NCI-H1694 (cell line): ENCODE data around the gene MTIF2.
"Not testable (repeated sequence)": the region's sequence is repeated elsewhere in the genome, so short reads cannot be mapped to it uniquely, and the experiment has no call there.

Experiments
- DNase-seq: peaks from one replicate; lab custom pipeline; 2025; lab: John Stamatoyannopoulos, UW

Gene MTIF2, protein sequence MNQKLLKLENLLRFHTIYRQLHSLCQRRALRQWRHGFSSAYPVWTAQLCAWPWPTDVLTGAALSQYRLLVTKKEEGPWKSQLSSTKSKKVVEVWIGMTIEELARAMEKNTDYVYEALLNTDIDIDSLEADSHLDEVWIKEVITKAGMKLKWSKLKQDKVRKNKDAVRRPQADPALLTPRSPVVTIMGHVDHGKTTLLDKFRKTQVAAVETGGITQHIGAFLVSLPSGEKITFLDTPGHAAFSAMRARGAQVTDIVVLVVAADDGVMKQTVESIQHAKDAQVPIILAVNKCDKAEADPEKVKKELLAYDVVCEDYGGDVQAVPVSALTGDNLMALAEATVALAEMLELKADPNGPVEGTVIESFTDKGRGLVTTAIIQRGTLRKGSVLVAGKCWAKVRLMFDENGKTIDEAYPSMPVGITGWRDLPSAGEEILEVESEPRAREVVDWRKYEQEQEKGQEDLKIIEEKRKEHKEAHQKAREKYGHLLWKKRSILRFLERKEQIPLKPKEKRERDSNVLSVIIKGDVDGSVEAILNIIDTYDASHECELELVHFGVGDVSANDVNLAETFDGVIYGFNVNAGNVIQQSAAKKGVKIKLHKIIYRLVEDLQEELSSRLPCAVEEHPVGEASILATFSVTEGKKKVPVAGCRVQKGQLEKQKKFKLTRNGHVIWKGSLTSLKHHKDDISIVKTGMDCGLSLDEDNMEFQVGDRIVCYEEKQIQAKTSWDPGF

DNA sequence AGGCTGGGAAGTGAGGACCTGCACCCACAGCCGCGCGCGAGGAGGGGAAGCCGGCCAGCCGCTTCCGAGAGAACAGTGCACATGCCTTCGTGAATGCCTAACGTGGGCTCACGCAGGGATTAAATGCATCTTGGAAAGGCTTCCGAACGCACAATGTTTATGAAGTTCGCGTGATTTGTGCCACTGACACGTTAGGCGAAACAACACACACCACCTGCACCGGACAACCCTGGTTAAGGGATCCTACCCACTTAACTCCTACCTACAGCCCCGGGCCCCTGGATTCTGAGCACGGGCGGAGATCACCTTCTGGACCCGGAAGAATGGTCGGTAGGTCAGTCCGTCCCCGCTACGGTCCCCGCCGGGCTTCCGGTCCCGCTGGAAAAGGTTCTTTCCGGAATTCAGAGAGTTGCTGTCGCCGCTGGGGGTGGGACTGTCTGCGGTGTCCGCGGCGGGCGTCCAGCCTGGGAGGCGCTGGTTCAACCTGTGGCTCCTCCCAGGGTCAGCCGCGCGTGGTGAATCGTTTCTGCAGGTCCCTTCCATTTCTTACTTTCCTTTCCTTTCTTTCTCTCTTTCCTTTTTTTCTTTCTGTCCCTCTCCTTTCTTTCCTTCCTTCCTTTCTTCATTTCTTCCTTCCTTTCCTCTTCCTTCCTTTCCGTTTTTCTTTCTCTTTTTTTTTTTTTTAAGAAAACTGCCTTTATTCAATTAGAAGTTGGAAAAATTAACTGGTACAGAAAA is at the start of gene MTIF2:
Gene MTIF2, minus strand, starts transcription at position 325 of the 738 bp plus-strand sequence. CDS start 5,373 bp downstream, outside the sequence.
- peak; percentile 89 for DNase-seq

DNA sequence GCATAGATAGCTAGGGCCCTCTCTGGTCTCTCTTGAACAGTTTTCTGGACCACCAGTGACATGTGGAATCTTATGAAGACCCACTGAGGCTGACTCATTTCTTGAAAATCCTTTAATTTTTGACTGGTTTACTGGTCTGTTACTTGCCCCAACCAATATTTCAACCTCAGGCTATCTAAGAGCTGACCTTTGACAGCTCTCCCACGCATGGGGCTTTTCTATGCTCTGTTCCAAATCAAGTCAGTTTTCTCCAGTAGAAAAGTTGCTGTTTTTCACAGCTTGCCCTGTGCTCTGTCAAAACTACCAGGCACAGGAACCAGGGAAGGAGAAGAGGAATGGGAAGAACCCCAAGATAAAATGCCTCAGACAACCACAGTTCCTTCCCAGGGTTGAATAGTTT is 46.0 kb upstream of the MTIF2 start:
- DNase-seq: no peak

DNA sequence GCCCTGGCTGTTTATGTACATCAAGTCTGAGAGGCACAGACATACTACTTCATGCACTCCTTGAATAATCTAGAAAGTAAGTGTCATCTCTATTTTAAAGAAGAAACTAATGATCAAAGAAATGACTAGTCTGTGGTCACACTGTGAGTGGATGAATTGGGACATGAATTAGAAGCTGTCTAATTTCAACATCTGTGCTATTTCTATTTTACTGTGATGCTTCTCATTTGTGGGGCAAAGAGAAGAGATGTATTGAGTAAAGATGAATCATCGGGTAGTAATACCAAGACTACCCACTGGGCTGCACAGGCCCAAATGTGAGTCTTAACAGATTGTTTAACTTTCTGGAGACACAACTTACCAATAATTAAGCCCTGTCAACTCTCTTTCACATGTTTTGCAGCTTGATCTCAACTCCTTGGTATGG is 42.4 kb upstream of the MTIF2 start:
- DNase-seq: no peak

DNA sequence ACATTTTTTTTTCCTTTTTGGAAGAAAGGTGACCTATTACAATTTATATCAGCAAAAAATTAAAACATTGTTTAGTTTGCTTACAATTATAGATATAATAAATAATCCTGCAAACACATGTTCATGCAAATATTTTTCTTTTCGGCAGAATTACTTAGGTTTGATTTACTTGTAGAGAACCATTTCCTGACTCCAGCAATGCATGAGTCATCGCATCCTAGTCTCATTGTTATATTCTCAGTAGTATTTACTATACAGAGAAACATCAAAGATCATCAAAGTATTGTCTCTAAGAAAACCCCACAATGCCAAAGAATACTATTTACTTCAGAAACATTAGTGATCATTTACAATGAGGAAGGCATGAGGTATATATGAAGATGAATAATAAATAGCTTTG is 40.4 kb upstream of the MTIF2 start:
- DNase-seq: no peak

DNA sequence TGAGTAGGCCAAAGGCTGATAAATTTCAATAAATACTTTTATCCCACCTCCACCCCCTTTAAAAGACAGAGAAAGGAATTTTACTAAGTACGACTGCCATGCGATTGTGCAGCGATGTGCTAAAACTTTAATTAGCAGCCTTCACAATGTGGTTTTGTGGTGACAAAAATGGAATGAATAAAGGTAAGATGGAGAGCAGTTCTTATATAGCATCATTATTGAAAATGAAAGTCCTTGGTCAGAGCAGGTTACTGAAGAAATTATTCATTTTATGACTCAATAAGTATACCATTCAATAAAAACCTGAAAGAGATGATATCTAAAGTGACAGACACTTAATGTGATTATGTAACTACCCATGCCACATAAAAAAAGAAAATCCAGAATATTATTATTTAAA is 33.2 kb upstream of the MTIF2 start:
- DNase-seq: no peak

DNA sequence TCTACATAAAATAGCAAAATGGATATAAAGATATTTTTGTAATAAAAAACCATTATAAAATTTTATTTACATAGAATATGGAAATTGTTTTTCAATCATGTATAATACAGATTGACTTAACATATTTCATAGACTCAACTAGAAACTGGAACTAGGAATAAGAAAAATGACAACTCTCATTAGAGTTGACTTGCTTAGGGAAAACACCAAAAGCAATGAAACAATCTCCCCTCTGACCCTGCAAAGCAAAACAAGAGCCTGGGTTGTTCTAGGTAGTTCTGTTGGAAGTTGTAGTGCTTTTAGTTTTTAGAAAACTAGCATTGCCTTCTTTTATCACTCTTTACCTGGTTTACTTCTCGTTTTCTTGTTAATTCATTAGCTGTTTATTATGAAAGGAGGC is 32.2 kb upstream of the MTIF2 start:
- no peak for DNase-seq

DNA sequence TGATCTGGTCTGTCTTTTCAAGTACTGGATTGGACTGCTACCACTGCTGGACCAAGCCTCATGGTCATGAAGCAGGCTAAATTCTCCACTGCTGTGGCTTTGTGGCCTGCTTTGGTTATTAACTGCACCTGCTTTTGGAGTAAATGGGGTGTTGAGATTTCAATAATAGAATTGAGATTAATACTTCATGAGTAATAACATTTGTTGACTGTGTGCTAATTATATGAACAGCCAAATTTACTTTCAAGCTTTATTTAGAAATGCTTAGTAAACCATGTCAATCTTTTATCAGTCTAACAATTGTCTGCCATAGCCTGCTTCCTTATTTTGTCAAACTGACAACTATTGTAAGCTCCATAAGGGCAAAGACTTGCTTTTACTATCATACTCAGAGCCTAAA is 27.4 kb upstream of the MTIF2 start:
- no peak for DNase-seq

DNA sequence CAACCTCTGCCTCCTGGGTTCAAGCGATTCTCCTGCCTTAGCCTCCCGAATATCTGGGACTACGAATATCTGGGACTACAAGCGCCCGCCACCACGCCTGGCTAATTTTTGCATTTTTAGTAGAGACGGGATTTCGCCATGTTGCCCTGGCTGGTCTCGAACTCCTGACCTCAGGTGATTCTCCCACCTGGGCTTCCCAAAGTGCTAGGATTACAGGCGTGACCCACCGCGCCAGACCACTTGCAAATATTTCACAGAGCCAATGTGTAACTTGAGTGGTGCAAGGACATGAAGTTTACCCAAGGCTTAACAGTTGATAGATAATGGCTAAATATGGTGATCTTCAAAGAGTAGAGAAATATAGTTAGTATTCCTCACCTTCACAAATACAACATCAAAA is 14.1 kb upstream of the MTIF2 start:
- DNase-seq: no peak

DNA sequence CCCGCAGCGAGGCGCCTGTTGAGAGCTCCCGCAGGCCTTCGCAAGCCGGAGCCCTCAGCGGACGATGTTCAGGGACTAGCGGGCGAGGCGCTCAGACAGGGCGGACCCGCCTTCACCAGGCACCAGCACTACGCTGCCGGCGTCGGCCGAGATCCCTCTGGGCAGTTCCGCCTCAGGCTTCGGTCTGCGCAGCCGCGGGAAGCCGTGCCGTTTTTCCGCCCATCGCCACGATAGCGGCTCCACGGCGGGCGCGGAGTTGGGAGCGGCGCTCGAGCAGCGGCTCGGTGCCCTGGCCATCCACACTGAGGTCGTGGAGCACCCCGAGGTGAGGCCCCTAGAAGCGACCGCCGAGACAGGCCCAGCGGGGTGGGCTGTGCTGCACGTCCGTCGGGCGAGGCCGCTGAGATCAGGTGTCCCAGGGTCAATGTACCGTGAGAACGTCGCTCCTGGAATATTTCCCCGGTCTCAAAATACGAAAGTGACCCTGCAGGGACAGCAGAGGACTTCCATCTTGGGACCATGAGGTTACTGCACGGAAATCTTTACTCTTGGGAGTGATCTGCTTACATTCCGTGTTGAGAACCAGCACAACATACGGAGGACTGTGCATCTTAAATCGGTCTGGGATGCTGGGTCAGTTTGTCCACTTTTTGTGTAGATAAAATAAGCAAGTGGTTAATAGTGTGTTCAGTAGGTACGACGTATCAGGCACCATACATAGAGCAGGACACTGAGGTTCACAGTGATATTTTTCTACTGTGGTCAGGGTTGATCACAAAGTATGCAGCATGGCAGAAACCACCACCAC is 13.3 kb upstream of the MTIF2 start:
- peak; percentile 56 for DNase-seq

DNA sequence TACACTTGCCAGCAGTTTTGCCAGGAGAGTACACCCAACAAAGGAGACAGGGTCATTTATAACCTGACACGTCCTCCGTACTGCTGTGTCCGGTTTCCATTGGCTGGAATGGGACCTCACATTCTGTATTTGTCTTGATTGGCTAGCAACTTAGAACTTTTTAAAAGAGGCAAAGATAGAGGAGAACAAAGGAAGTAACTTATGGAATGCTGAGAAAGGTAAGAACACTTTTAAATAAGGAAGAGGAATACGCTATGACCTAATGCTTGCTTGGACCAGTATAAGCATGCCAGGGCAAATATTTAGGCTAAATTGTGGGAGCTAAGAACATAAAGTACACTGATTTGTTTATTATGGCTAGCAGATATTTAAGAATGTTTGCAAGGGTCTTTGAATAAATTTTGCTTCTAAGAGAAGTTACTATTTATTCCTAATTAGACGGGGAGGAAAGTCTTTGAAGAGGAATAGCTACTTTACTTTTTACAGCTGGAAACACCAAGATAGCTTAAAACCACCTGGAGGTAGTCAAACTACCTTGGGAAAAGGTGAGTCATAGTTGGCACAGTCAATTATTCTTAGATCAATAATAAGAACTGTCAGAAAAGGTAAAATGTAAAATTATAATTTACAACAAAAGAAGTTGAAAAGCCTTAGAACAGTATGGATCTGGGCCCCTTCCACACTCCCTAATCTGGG is 12.0 kb upstream of the MTIF2 start:
- DNase-seq: not testable (repeated sequence)

DNA sequence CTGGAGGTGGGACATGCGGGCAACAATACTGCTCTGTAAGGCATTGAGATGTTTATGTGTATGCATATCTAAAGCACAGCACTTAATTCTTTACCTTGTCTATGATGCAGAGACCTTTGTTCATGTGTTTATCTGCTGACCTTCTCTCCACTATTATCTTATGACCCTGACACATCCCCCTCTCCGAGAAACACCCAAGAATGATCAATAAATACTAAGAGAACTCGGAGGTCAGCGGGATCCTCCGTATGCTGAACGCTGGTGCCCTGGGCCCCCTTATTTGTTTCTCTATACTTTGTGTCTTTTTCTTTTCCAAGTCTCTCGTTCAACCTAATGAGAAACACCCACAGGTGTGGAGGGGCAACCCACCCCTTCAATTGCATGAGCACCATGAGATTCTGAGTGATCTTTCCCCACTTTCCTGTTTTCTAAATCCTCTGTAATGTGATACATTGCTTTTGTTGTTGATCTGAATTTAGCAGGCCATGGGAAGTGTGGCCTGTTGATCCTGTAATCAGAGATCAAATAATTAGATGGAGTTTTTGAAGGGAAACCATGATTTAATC is 10.9 kb upstream of the MTIF2 start:
- DNase-seq: not testable (repeated sequence)

DNA sequence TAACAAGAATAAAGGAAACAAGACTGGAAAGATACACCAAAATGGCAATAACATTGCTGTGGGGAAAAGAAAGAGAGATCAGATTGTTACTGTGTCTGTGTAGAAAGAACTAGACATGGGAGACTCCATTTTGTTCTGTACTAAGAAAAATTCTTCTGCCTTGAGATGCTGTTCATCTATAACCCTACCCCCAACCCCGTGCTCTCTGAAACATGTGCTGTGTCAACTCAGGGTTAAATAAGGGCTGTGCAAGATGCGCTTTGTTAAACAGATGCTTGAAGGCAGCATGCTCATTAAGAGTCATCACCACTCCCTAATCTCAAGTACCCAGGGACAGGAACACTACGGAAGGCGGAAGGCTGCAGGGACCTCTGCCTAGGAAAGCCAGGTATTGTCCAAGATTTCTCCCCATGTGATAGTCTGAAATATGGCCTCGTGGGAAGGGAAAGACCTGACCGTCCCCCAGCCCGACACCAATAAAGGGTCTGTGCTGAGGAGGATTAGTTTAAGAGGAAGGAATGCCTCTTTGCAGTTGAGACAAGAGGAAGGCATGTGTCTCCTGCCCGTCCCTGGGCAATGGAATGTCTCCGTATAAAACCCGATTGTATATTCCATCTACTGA is 10.3 kb upstream of the MTIF2 start:
- not testable (repeated sequence) for DNase-seq

DNA sequence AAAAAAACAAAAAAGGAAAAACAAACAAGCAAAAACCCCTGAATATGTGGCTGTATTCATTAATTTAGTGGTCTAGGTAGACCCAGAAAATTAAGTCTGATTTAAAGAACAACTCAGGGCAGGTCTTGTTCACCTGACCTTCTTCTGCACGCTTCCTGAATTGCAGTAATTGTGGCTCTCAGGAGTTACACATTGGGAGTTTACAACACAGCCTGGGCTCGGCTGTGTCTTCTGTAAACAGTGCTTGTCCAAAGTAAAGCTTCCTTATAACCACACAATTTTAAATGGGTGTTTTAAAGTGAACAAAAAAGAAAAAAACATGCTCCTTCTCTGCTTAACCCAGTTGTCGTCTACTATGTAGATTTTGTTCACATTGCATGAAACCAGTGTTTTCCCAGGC is 8.3 kb upstream of the MTIF2 start:
- DNase-seq: no peak

DNA sequence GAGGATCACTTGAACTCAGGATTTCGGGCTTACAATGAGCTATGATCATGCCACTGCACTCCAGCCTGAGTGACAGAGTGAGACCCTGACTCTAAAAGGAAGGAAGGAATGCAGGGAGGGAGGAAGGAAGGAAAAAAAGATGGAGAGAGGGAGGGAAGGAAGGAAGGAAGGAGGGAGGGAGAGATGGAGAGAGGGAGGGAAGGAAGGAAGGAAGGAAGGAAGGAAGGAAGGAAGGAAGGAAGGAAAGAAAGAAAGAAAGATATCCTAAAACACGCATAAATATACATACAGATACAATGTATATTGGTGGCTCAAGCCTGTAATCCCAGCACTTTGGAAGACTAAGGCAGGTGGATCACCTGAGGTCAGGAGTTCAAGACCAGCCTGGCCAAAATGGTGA is 5.3 kb upstream of the MTIF2 start:
- DNase-seq: not testable (repeated sequence)

DNA sequence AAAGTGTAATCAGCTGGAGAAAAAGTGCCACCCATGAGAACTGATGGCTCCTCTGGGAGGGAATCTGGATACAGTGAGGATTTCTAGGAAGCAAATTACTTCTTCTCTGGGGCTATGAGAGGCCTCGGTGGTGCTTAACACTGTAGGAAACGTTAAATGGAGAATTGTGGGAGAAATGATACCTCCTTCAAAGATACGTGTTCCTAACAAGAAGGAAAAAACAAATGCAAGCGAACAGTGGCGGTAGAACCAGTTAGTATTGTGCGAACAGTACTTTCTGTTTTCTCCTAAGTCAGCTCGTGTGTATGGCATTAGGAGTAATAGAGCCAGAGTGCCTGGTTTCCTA is 587 bp upstream of the MTIF2 start:
- DNase-seq: no peak

DNA sequence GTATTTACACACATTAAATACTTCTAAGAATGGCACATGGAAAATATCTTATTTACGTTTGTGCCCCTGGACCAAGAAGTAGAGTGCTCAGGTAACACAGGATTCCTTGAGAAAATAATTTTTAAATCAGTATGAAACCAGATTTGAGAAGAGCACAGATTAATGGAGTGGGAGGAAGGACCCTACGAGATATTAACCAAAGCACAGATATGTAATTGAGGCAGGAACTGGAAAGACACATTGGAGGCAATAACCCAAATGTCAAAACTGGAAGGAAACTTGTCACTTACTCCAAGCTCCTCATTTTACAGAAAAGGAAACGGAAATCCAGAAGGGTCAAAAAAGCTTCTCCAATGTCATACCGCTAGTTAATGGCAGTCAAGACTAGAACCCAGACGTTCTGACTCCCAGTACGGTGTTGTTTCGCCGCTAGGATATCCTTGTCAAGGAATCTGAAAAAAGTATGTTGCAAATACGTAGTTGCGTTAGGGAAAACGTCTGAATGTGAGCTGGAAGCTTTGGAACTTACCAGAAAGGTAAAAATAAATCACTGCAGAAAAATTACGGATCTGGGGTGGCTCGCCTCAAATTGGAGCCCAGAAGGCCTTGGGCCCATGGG is 634 bp downstream of the MTIF2 start:
- DNase-seq: no peak

DNA sequence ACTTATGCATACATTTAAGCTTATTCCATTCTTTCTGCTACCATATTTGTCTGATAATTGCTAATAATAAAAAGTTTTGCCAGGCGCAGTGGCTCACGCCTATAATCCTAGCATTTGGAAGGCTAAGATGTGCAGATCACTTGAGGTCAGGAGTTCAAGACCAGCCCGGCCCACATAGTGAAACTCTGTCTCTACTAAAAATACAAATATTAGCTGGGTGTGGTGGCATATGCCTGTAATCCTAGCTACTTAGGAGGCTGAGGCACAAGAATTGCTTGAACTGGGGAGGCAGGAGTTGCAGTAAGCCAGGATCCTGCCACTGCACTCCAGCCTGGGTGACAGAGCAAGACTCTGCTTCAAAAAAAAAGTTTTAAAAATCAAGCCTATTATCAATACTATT is 9.4 kb downstream of the MTIF2 start:
- DNase-seq: not testable (repeated sequence)

DNA sequence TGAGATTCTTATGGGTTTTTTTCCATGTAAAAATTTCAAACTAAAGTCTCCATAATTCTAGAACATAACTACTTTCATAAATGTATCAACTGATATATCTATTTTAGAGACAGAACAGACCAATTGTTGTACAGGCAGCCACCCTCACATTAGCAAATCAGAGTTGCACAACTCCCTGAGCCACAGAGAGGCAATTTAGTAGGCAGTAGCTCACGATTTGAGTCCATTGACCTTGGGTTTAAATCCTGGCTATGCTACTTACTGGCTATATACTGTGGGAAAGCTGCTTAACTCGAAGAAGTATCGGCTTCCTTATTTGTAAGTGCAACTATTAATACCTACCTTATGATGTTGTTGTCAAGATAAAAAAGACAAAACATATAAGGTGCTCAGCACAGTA is 16.2 kb downstream of the MTIF2 start:
- DNase-seq: no peak

DNA sequence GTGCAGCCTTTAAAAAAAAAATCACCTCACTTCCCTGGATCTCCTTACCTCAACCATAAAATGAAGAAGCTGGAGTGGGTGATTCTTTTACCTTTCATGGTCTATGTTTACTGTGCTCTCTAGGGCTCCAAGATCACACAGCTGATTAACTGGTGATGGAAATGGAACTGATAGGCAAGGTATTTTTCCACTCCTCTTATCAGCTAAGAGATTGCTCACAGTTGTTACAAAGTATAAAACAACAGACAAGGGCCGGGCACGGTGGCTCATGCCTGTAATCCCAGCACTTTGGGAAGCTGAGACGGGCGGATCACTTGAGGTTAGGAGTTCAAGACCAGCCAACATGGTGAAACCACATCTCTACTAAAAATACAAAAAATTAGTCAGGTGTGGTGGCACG is 22.0 kb downstream of the MTIF2 start:
- DNase-seq: no peak

DNA sequence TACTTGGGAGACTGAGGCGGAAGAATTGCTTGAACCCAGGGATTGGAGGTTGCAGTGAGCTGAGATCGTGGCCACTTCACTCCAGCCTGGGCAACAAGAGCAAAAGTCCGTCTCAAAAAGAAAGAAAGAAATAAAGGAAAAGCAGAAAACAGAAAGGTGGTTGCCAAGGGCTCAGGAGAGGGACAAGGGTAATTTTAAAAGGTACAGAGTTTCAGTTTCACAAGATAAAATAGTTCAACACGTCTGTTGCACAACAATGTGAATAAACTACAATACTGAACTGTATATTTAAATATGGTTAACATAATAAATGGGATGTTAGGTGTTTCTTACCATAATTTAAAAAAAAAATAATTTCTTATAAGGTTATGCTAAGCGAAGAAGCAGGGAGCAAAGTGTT is 23.6 kb downstream of the MTIF2 start:
- no peak for DNase-seq
